ENCODE measurements around the gene STUM. TPM values are rescaled to one million over a fixed set of nuclear protein-coding genes. Genes with fewer than 3 reads are reported as not detected.

The STUM gene
- total RNA-seq, 2 donors from 2014 or later = 1.3 to 1.6 TPM

GRCh38 chr1:226553266-226553923 is 4.8 kb downstream of the STUM start:
- Histone ChIP-seq H3K36me3 (replicated peaks in 1 of 2; ENCODE audit: insufficient read depth in 1 of 2, low read depth in 2 of 2) (no peaks in the 10 kb centered on the region), H3K9me3 (no peaks in the 10 kb centered on the region), H3K4me1 (peaks cover 23% of the 10 kb centered on the region), H3K27ac (no peak overlapping the region), H3K27me3 (no peaks in the 10 kb centered on the region), H3K4me3 (no peak overlapping the region)
- intact Hi-C loops (cut with DNase I) = no loop called here
- DNase-seq (no peak), ATAC-seq (no peak)
- TF ChIP-seq CTCF (IDR thresholded peaks at IDR 0.05) (no peak), POLR2A (IDR thresholded peaks at IDR 0.05) (no peak)
- WGBS, 2 donors = 92 to 97% methylated on average over 2 of the region's 2 CpGs

GRCh38 chr1:226553924-226554282 is 5.3 kb downstream of the STUM start:
- Histone ChIP-seq H3K4me1 (peaks cover 18% of the 10 kb centered on the region), H3K36me3 (replicated peaks in 1 of 2; ENCODE audit: insufficient read depth in 1 of 2, low read depth in 2 of 2) (no peaks in the 10 kb centered on the region), H3K4me3 (no peak overlapping the region), H3K27ac (no peak overlapping the region), H3K27me3 (no peaks in the 10 kb centered on the region), H3K9me3 (no peaks in the 10 kb centered on the region)
- no peak for ATAC-seq
- intact Hi-C loops (cut with DNase I) = no loop called here
- DNase-seq = no peak
- TF ChIP-seq POLR2A (IDR thresholded peaks at IDR 0.05) (no peak), CTCF (IDR thresholded peaks at IDR 0.05) (no peak)
- 83 to 93% methylated on average over 6 of the region's 6 CpGs for WGBS, 2 donors

- intact Hi-C loops (cut with DNase I) = no loop called here
- no peak for ATAC-seq
These were observed 6.5 kb downstream of the STUM start for GRCh38 chr1:226555092-226555491.

GRCh38 chr1:226557424-226557823 is 8.9 kb downstream of the STUM start:
- 87 to 90% methylated on average over 2 of the region's 2 CpGs for WGBS, 2 donors
- H3K27me3 ChIP-seq = no peaks in the 10 kb centered on the region
- H3K27ac ChIP-seq = no peak overlapping the region
- no peak for ATAC-seq
- H3K4me1 ChIP-seq = no peaks in the 10 kb centered on the region
- DNase-seq = no peak
- no peaks in the 10 kb centered on the region for H3K36me3 ChIP-seq (replicated peaks in 1 of 2; ENCODE audit: insufficient read depth in 1 of 2, low read depth in 2 of 2)
- H3K4me3 ChIP-seq = no peak overlapping the region
- intact Hi-C loops (cut with DNase I) = no loop called here
- no peak for TF ChIP-seq CTCF (IDR thresholded peaks at IDR 0.05)
- no peak for TF ChIP-seq POLR2A (IDR thresholded peaks at IDR 0.05)
- no peaks in the 10 kb centered on the region for H3K9me3 ChIP-seq

More at GRCh38 chr1:226555092-226555491, 6.5 kb downstream of the STUM start:
- 96 to 100% methylated on average over 4 of the region's 4 CpGs for WGBS, 2 donors
- Histone ChIP-seq H3K4me3 (no peak overlapping the region), H3K9me3 (no peaks in the 10 kb centered on the region), H3K27ac (no peak overlapping the region), H3K27me3 (no peaks in the 10 kb centered on the region), H3K4me1 (peaks cover 6% of the 10 kb centered on the region), H3K36me3 (replicated peaks in 1 of 2; ENCODE audit: insufficient read depth in 1 of 2, low read depth in 2 of 2) (no peaks in the 10 kb centered on the region)
- TF ChIP-seq POLR2A (IDR thresholded peaks at IDR 0.05) (no peak), CTCF (IDR thresholded peaks at IDR 0.05) (no peak)
- no peak for DNase-seq

GRCh38 chr1:226558036-226558650 is 9.6 kb downstream of the STUM start:
- Histone ChIP-seq H3K4me1 (no peaks in the 10 kb centered on the region), H3K27me3 (no peaks in the 10 kb centered on the region), H3K27ac (no peak overlapping the region), H3K9me3 (no peaks in the 10 kb centered on the region), H3K36me3 (replicated peaks in 1 of 2; ENCODE audit: insufficient read depth in 1 of 2, low read depth in 2 of 2) (no peaks in the 10 kb centered on the region), H3K4me3 (no peak overlapping the region)
- DNase-seq (no peak), ATAC-seq (no peak)
- intact Hi-C loops (cut with DNase I) = no loop called here
- WGBS, 2 donors = 70 to 88% methylated on average over 6 of the region's 6 CpGs
- TF ChIP-seq POLR2A (IDR thresholded peaks at IDR 0.05) (no peak), CTCF (IDR thresholded peaks at IDR 0.05) (no peak)
